HEK293 (cell line): ENCODE results near the gene WASF2.

Source experiments
- CTCF ChIA-PET: fragments of 350-600 bp; formaldehyde crosslinking; extraction: SDS; loops from one replicate; lab custom pipeline; 2021; ENCODE audit warnings: antibody characterized with exemption; lab: Yijun Ruan, JAX
- POLR2A ChIA-PET: fragments of 300-600 bp; formaldehyde crosslinking; extraction: SDS; loops from one replicate; lab custom pipeline; 2020; ENCODE audit warnings: antibody characterized with exemption, inconsistent platforms; lab: Yijun Ruan, JAX
- H3K27ac ChIP-seq: fragments of 200-500 bp; sonication (Bioruptor generic); 2 replicates; pipeline ENCODE4 v1.5.1; 2014; ENCODE audit warnings: low read depth, low read length, control low read depth, inconsistent platforms; ENCODE audit errors: extremely low read depth
- H3K36me3 ChIP-seq, 2 experiments: fragments of 200-500 bp in 1 of 2; sonication (Bioruptor generic) in 1 of 2; 1 replicate in 1 of 2; 2 replicates in 1 of 2; pipeline ENCODE4 v1.5.1; 2014 to 2017; ENCODE audit warnings: inconsistent platforms in 2 of 2, low read length in 2 of 2; ENCODE audit not compliant: control insufficient read depth in 2 of 2, insufficient read depth in 1 of 2
- H3K4me1 ChIP-seq: fragments of 200-500 bp; sonication (Bioruptor generic); 2 replicates; pipeline ENCODE4 v1.5.1; 2014; ENCODE audit warnings: mild to moderate bottlenecking, low read length, inconsistent platforms; ENCODE audit not compliant: control insufficient read depth, insufficient read depth
- H3K4me3 ChIP-seq: 2 replicates; pipeline ENCODE4 v1.5.1; 2011; ENCODE audit warnings: low read depth, mild to moderate bottlenecking, control low read depth, low read length, moderate library complexity
- H3K9me3 ChIP-seq: fragments of 200-500 bp; sonication (Bioruptor generic); 2 replicates; pipeline ENCODE4 v1.5.1; 2014; ENCODE audit warnings: low read depth, low read length, inconsistent platforms; ENCODE audit not compliant: control insufficient read depth, insufficient read depth
- EGR2 ChIP-seq: fragments of 450-650 bp; formaldehyde crosslinking; IDR thresholded peaks from 2 replicates; pipeline ENCODE4 v1.5.1; 2016; ENCODE audit warnings: low read depth, missing biosample characterization, missing genetic modification characterization
- GLI2 ChIP-seq: fragments of 450-650 bp; formaldehyde crosslinking; IDR thresholded peaks from 2 replicates; pipeline ENCODE4; 2017; ENCODE audit warnings: missing biosample characterization, missing genetic modification characterization, low read depth, borderline replicate concordance
- GLIS2 ChIP-seq: fragments of 450-650 bp; formaldehyde crosslinking; IDR thresholded peaks from 2 replicates; pipeline ENCODE4 v1.5.1; 2016; ENCODE audit warnings: missing biosample characterization, missing genetic modification characterization
- HOXC10 ChIP-seq: sonication (generic); formaldehyde crosslinking; IDR thresholded peaks from 2 replicates; pipeline ENCODE4 v1.8.1; 2023; ENCODE audit warnings: mild to moderate bottlenecking, missing genetic modification reagents
- IKZF3 ChIP-seq: fragments of 450-650 bp; IDR thresholded peaks from 2 replicates; pipeline ENCODE4 v1.5.0; 2018; ENCODE audit warnings: missing biosample characterization, mild to moderate bottlenecking, missing genetic modification characterization, moderate library complexity
- KLF1 ChIP-seq: fragments of 450-650 bp; formaldehyde crosslinking; IDR thresholded peaks from 2 replicates; pipeline ENCODE4 v1.5.1; 2016; ENCODE audit warnings: missing biosample characterization, missing genetic modification characterization
- KLF10 ChIP-seq: fragments of 450-650 bp; IDR thresholded peaks from 2 replicates; pipeline ENCODE4 v1.5.1; 2018; ENCODE audit warnings: missing biosample characterization, mild to moderate bottlenecking, missing genetic modification characterization
- KLF9 ChIP-seq: fragments of 450-650 bp; formaldehyde crosslinking; IDR thresholded peaks from 2 replicates; pipeline ENCODE4 v1.5.1; 2016; ENCODE audit warnings: missing biosample characterization, missing genetic modification characterization, low read depth
- SETDB1 ChIP-seq: IDR thresholded peaks from one replicate; pipeline ENCODE4 v1.6.1; 2017; ENCODE audit warnings: mild to moderate bottlenecking, low read length, moderate library complexity, mixed read lengths; ENCODE audit not compliant: insufficient read length
- SP2 ChIP-seq: fragments of 450-650 bp; formaldehyde crosslinking; IDR thresholded peaks from 2 replicates; pipeline ENCODE4 v1.5.1; 2016; ENCODE audit warnings: missing biosample characterization, missing genetic modification characterization
- SP3 ChIP-seq: fragments of 450-650 bp; formaldehyde crosslinking; IDR thresholded peaks from 2 replicates; pipeline ENCODE4 v1.5.1; 2016; ENCODE audit warnings: missing biosample characterization, missing genetic modification characterization
- TRIM28 ChIP-seq: IDR thresholded peaks from 2 replicates; pipeline ENCODE4 v1.6.1; 2011; ENCODE audit warnings: low read length, control low read depth, borderline replicate concordance
- ZBTB1 ChIP-seq: fragments of 450-650 bp; formaldehyde crosslinking; IDR thresholded peaks from 2 replicates; pipeline ENCODE4 v1.5.1; 2016; ENCODE audit warnings: missing biosample characterization, missing genetic modification characterization
- ZFHX2 ChIP-seq: fragments of 450-650 bp; formaldehyde crosslinking; conservative IDR thresholded peaks from 2 replicates; pipeline ENCODE4 v1.5.1; 2016; ENCODE audit warnings: missing biosample characterization, missing genetic modification characterization
- ZNF121 ChIP-seq: fragments of 450-650 bp; formaldehyde crosslinking; IDR thresholded peaks from 2 replicates; pipeline ENCODE4 v1.5.1; 2016; ENCODE audit warnings: missing biosample characterization, missing genetic modification characterization
- ZNF138 ChIP-seq: fragments of 450-650 bp; formaldehyde crosslinking; IDR thresholded peaks from 2 replicates; pipeline ENCODE4 v1.5.1; 2016; ENCODE audit warnings: missing biosample characterization, missing genetic modification characterization, borderline replicate concordance
- ZNF169 ChIP-seq: fragments of 450-650 bp; formaldehyde crosslinking; IDR thresholded peaks from 2 replicates; pipeline ENCODE4 v1.5.1; 2016; ENCODE audit warnings: missing biosample characterization, missing genetic modification characterization
- ZNF2 ChIP-seq: fragments of 450-650 bp; formaldehyde crosslinking; IDR thresholded peaks from 2 replicates; pipeline ENCODE4 v1.5.1; 2016; ENCODE audit warnings: missing biosample characterization, missing genetic modification characterization
- ZNF202 ChIP-seq: fragments of 450-650 bp; formaldehyde crosslinking; IDR thresholded peaks from 2 replicates; pipeline ENCODE4 v1.5.1; 2016; ENCODE audit warnings: missing biosample characterization, missing genetic modification characterization, borderline replicate concordance
- ZNF391 ChIP-seq: fragments of 450-650 bp; formaldehyde crosslinking; IDR thresholded peaks from 2 replicates; pipeline ENCODE4 v1.5.1; 2016; ENCODE audit warnings: low read depth, missing biosample characterization, missing genetic modification characterization, borderline replicate concordance
- ZNF544 ChIP-seq: fragments of 450-650 bp; formaldehyde crosslinking; IDR thresholded peaks from 2 replicates; pipeline ENCODE4 v1.5.0; 2017; ENCODE audit warnings: missing biosample characterization, missing genetic modification characterization
- ZNF548 ChIP-seq: fragments of 450-650 bp; formaldehyde crosslinking; IDR thresholded peaks from 2 replicates; pipeline ENCODE4 v1.5.1; 2016; ENCODE audit warnings: missing biosample characterization, missing genetic modification characterization
- ZNF558 ChIP-seq: fragments of 450-650 bp; formaldehyde crosslinking; IDR thresholded peaks from 2 replicates; pipeline ENCODE4 v1.5.1; 2016; ENCODE audit warnings: missing biosample characterization, missing genetic modification characterization
- ZNF585B ChIP-seq: fragments of 450-650 bp; formaldehyde crosslinking; IDR thresholded peaks from 2 replicates; pipeline ENCODE4 v1.5.1; 2016; ENCODE audit warnings: missing biosample characterization, missing genetic modification characterization
- ZNF610 ChIP-seq: fragments of 450-650 bp; formaldehyde crosslinking; IDR thresholded peaks from 2 replicates; pipeline ENCODE4 v1.5.1; 2016; ENCODE audit warnings: missing biosample characterization, missing genetic modification characterization, borderline replicate concordance
- ZNF623 ChIP-seq: fragments of 450-650 bp; formaldehyde crosslinking; IDR thresholded peaks from 2 replicates; pipeline ENCODE4 v1.5.1; 2016; ENCODE audit warnings: missing biosample characterization, missing genetic modification characterization
- ZNF629 ChIP-seq: fragments of 450-650 bp; formaldehyde crosslinking; IDR thresholded peaks from 2 replicates; pipeline ENCODE4 v1.5.1; 2017; ENCODE audit warnings: missing biosample characterization, missing genetic modification characterization
- ZNF677 ChIP-seq: fragments of 450-650 bp; IDR thresholded peaks from 2 replicates; pipeline ENCODE4 v1.5.0; 2018; ENCODE audit warnings: missing biosample characterization, mild to moderate bottlenecking, missing genetic modification characterization, moderate library complexity
- TF ChIP-seq, protein P1 (sequence below): fragments of 450-650 bp; formaldehyde crosslinking; conservative IDR thresholded peaks from 2 replicates; pipeline ENCODE4 v1.5.1; 2016; ENCODE audit warnings: low read depth, missing biosample characterization, missing genetic modification characterization
- TF ChIP-seq, protein P2 (sequence below): fragments of 450-650 bp; formaldehyde crosslinking; IDR thresholded peaks from 2 replicates; pipeline ENCODE4; 2016; ENCODE audit warnings: missing biosample characterization, missing genetic modification characterization
- TF ChIP-seq, protein P3 (sequence below): fragments of 450-650 bp; formaldehyde crosslinking; IDR thresholded peaks from 2 replicates; pipeline ENCODE4 v1.5.1; 2016; ENCODE audit warnings: missing biosample characterization, missing genetic modification characterization
- TF ChIP-seq, protein P4 (sequence below): fragments of 450-650 bp; formaldehyde crosslinking; optimal IDR thresholded peaks from 2 replicates; pipeline ENCODE3; 2016; ENCODE audit warnings: missing biosample characterization, mild to moderate bottlenecking, missing genetic modification characterization

Gene WASF2

DNA sequence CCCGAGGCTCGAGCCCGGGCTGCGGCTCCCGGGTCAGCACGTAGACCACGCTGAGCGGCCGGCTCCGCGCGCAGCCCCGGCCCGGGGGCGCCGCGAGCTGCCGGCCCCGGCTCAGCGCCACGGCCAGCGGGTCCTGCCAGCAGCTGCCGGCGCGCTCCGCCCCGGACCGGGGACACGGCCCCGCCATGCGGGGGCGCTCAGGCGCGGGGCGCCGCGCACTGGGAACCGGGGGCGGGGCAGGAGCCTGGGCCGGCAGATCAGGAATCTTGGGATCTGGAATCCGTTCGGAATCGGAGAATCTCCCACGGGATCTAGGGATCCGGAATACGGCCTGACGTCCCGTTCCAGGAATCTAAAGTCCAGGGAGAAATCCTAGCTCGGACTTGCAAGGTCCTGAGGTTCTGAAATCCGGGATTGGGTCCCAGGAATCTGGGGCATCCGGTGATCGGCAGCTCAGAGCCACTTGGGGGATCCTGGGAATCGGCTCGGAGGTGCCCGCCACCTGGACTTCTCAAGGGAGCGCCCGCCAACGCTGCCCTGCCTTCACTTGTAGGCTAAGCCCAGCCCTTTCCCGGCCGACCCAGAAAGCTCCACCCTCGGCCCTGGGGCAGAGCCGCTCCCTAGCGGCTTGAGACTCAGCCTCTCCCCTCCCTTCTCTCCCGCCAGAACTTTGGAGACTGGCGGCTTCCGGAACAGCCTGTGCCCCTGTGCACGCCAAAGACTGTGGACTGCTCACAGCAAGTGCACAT is 123.4 kb downstream of the WASF2 start, which contains the start of gene MAP3K6 (continued):
- TF ChIP-seq, protein P1, sequence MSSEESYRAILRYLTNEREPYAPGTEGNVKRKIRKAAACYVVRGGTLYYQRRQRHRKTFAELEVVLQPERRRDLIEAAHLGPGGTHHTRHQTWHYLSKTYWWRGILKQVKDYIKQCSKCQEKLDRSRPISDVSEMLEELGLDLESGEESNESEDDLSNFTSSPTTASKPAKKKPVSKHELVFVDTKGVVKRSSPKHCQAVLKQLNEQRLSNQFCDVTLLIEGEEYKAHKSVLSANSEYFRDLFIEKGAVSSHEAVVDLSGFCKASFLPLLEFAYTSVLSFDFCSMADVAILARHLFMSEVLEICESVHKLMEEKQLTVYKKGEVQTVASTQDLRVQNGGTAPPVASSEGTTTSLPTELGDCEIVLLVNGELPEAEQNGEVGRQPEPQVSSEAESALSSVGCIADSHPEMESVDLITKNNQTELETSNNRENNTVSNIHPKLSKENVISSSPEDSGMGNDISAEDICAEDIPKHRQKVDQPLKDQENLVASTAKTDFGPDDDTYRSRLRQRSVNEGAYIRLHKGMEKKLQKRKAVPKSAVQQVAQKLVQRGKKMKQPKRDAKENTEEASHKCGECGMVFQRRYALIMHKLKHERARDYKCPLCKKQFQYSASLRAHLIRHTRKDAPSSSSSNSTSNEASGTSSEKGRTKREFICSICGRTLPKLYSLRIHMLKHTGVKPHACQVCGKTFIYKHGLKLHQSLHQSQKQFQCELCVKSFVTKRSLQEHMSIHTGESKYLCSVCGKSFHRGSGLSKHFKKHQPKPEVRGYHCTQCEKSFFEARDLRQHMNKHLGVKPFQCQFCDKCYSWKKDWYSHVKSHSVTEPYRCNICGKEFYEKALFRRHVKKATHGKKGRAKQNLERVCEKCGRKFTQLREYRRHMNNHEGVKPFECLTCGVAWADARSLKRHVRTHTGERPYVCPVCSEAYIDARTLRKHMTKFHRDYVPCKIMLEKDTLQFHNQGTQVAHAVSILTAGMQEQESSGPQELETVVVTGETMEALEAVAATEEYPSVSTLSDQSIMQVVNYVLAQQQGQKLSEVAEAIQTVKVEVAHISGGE: peak; percentile 32
- TF ChIP-seq EGR2 (tag by site-specific recombination): peak; percentile 27; the same call in 1 of the 2 replicates
- peak; percentile 98 for TF ChIP-seq IKZF3 (tag by site-specific recombination)
- TF ChIP-seq TRIM28: 0 out of 2 replicates have a peak, but pooled peaks have one; percentile 64
- TF ChIP-seq SP3 (tag by site-specific recombination): peak; percentile 72
- 0 out of 2 replicates have a peak, but pooled peaks have one; percentile 38 for TF ChIP-seq ZNF2 (tag by site-specific recombination)
- TF ChIP-seq ZNF202 (tag by site-specific recombination): no peak
- peak; percentile 84 for TF ChIP-seq SP2
- TF ChIP-seq ZNF391 (tag by site-specific recombination): 0 out of 2 replicates have a peak, but pooled peaks have one; percentile 17
- no peak for TF ChIP-seq ZNF121 (tag by site-specific recombination)
- peak; percentile 34 for TF ChIP-seq GLIS2 (tag by site-specific recombination)
- peak; percentile 48; the same call in 1 of the 2 replicates for TF ChIP-seq ZNF677 (tag by site-specific recombination)
- peak; percentile 74 for TF ChIP-seq KLF1 (tag by site-specific recombination)
- peak; percentile 37; the same call in 1 of the 2 replicates for TF ChIP-seq ZFHX2 (tag by site-specific recombination)
- TF ChIP-seq ZNF610 (tag by site-specific recombination): peak; percentile 98
- no peak for TF ChIP-seq ZNF585B (tag by site-specific recombination)
- TF ChIP-seq KLF10 (tag by site-specific recombination): peak; percentile 38; the same call in 1 of the 2 replicates
- 0 out of 2 replicates have a peak, but pooled peaks have one; percentile 39 for TF ChIP-seq ZNF558 (tag by site-specific recombination)
- TF ChIP-seq HOXC10 (CRISPR knock-in tag): 0 out of 2 replicates have a peak, but pooled peaks have one; percentile 70
- peak; percentile 45; the same call in 1 of the 2 replicates for TF ChIP-seq ZNF629
- TF ChIP-seq ZNF138: no peak

DNA sequence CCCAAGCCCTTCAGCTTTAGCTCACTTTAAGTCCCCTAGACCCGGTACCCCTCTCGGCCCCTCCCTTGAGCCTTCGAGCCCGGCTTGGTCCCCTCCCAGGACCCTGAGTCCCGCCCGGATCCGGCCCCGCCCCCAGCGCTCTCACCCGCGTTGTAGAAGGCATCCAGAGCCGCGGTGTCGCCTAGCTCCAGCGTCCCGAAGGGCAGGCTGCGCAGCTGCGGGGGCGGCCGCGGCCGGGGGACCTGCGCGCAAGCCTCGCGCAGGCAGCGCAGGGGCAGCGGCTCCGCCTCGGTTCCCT is 123.9 kb downstream of the WASF2 start:
- peak overlapping the region; percentile 60 for H3K4me3 ChIP-seq
- H3K9me3 ChIP-seq: no peaks in the 10 kb centered on the region
- ChIA-PET CTCF (interaction anchor here (0.6 to 5.1 kb wide), 29 partner anchors 10 to 1896 kb away, joined by 3 to 84 read pairs (median 5); partner anchors contain the start of gene CD164L2), POLR2A (interaction anchor here (0.5 to 2.6 kb wide), 29 partner anchors 9 to 1216 kb away, joined by 3 to 23 read pairs (median 4); partner anchors contain the start of genes AHDC1, SLC9A1, STX12 and SYTL1)
- H3K4me1 ChIP-seq: peaks cover 2% of the 10 kb centered on the region; the same call in 1 of the 2 replicates
- H3K27ac ChIP-seq: peak overlapping the region; percentile 78
- H3K36me3 ChIP-seq: peaks cover 0 to 31% of the 10 kb centered on the region in 2 experiments; a peak in 1 of 3 replicates
- no peak for TF ChIP-seq ZNF169 (tag by site-specific recombination)
- no peak for TF ChIP-seq ZNF544 (tag by site-specific recombination)
- no peak for TF ChIP-seq ZNF623 (tag by site-specific recombination)
- TF ChIP-seq, protein P2, sequence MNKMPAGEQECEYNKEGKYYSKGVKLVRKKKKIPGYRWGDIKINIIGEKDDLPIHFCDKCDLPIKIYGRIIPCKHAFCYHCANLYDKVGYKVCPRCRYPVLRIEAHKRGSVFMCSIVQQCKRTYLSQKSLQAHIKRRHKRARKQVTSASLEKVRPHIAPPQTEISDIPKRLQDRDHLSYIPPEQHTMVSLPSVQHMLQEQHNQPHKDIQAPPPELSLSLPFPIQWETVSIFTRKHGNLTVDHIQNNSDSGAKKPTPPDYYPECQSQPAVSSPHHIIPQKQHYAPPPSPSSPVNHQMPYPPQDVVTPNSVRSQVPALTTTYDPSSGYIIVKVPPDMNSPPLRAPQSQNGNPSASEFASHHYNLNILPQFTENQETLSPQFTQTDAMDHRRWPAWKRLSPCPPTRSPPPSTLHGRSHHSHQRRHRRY: no peak
- no peak for TF ChIP-seq SETDB1
- TF ChIP-seq, protein P3, sequence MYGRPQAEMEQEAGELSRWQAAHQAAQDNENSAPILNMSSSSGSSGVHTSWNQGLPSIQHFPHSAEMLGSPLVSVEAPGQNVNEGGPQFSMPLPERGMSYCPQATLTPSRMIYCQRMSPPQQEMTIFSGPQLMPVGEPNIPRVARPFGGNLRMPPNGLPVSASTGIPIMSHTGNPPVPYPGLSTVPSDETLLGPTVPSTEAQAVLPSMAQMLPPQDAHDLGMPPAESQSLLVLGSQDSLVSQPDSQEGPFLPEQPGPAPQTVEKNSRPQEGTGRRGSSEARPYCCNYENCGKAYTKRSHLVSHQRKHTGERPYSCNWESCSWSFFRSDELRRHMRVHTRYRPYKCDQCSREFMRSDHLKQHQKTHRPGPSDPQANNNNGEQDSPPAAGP: no peak
- TF ChIP-seq, protein P4, sequence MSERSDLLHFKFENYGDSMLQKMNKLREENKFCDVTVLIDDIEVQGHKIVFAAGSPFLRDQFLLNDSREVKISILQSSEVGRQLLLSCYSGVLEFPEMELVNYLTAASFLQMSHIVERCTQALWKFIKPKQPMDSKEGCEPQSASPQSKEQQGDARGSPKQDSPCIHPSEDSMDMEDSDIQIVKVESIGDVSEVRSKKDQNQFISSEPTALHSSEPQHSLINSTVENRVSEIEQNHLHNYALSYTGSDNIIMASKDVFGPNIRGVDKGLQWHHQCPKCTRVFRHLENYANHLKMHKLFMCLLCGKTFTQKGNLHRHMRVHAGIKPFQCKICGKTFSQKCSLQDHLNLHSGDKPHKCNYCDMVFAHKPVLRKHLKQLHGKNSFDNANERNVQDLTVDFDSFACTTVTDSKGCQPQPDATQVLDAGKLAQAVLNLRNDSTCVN (tag by site-specific recombination): peak; percentile 48
- no peak for TF ChIP-seq ZNF548 (tag by site-specific recombination)
- no peak for TF ChIP-seq KLF9
- no peak for TF ChIP-seq ZBTB1 (tag by site-specific recombination)
- TF ChIP-seq GLI2: no peak
